ENCODE data around the gene PDXDC1.
"Not testable (repeated sequence)": the region's sequence is repeated elsewhere in the genome, so short reads cannot be mapped to it uniquely, and the experiment has no call there.

DNA sequence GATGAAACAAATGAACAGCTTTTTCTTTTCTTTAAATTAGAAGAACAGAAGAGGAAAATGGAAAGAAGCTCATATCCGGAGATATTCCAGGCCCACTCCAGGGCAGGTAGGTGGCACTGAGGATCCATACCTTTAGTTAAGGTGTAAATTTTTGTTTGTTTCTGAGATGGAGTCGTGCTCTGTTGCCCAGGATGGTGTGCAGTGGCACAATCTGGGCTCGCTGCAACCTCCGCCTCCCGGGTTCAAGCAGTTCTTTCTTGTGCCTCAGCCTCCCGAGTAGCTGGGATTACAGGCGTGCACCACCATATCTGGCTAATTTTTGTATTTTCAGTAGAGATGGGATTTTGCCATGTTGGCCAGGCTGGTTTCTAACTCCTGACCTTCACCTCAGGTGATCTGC is 23.5 kb downstream of the PDXDC1 start:
- TF ChIP-seq, protein P1, sequence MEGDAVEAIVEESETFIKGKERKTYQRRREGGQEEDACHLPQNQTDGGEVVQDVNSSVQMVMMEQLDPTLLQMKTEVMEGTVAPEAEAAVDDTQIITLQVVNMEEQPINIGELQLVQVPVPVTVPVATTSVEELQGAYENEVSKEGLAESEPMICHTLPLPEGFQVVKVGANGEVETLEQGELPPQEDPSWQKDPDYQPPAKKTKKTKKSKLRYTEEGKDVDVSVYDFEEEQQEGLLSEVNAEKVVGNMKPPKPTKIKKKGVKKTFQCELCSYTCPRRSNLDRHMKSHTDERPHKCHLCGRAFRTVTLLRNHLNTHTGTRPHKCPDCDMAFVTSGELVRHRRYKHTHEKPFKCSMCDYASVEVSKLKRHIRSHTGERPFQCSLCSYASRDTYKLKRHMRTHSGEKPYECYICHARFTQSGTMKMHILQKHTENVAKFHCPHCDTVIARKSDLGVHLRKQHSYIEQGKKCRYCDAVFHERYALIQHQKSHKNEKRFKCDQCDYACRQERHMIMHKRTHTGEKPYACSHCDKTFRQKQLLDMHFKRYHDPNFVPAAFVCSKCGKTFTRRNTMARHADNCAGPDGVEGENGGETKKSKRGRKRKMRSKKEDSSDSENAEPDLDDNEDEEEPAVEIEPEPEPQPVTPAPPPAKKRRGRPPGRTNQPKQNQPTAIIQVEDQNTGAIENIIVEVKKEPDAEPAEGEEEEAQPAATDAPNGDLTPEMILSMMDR (IDR thresholded peaks at IDR 0.05), result not testable (repeated sequence)
- not testable (repeated sequence) for TF ChIP-seq POLR2A (IDR thresholded peaks at IDR 0.05)
